ENCODE results near the gene SPAG8.
A peak's percentile ranks its signal among the peaks of the same experiment; 100 is the strongest.

The SPAG8 gene

DNA sequence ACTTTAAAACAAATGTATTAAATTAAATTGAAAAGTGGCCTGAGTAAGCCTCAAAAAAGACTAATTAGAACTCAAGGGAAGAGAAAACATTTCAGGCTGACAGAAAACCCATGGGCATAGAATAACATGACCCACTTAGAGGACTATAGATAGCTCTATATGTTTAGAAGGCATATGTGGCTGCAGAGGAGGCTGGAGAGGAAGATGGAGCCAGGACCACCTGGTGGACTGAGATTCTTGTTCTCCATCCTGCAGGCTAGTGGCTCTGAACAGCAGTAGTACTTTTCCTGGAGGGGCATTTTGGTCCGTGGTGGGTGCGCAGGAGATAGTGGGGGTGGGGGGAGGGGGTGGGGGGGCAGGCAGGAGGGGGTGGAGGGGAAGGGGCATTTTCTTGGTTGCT is 31.0 kb downstream of the SPAG8 start:
- H3K4me3 ChIP-seq (ENCODE audit: low read depth, low read length), result no peak overlapping the region
- TF ChIP-seq, protein P1, sequence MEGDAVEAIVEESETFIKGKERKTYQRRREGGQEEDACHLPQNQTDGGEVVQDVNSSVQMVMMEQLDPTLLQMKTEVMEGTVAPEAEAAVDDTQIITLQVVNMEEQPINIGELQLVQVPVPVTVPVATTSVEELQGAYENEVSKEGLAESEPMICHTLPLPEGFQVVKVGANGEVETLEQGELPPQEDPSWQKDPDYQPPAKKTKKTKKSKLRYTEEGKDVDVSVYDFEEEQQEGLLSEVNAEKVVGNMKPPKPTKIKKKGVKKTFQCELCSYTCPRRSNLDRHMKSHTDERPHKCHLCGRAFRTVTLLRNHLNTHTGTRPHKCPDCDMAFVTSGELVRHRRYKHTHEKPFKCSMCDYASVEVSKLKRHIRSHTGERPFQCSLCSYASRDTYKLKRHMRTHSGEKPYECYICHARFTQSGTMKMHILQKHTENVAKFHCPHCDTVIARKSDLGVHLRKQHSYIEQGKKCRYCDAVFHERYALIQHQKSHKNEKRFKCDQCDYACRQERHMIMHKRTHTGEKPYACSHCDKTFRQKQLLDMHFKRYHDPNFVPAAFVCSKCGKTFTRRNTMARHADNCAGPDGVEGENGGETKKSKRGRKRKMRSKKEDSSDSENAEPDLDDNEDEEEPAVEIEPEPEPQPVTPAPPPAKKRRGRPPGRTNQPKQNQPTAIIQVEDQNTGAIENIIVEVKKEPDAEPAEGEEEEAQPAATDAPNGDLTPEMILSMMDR (IDR thresholded peaks at IDR 0.05; ENCODE audit: control insufficient read depth, extremely low read depth, insufficient read depth), result no peak
- no peak for DNase-seq (ENCODE audit: low read depth)

DNA sequence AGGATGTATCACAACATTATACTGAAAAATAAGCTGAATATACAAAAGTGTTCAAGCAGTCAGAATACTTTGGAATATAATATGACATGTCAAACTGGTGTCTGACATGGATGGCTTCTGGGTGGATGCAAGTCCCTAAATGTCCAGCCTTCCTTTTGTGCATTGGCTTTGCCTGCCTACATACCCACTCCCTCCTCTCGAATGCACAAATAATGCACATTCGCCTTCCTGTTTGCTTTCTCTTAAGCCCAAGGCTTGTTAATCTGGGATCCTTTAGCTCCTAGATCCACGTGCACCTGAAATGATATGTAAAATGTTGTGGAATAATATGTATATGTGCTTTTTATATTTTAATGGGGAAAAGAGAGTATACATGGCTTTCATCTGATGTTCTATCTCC is 33.6 kb downstream of the SPAG8 start:
- TF ChIP-seq, protein P1 (IDR thresholded peaks at IDR 0.05; ENCODE audit: control insufficient read depth, extremely low read depth, insufficient read depth), result no peak
- H3K4me3 ChIP-seq (ENCODE audit: low read depth, low read length), result no peak overlapping the region
- DNase-seq (ENCODE audit: low read depth), result no peak

DNA sequence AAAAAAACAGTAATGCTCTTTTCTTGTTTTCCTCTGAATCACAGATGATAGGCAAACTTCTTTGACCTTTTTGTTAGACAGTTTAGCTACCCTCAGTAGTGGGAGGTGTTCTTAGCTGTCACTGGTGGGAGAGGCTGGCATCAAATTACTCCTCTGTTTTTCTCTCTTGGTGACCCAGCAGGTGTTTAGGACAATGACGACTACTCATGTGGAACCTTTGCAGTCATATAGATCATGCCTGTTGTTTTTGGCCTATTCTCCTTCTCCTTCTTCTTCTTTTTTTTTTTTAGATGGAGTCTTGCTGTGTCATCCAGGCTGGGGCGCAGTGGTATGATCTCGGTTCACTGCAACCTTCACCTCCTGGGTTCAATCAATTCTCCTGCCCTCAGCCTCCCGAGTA is 36.0 kb downstream of the SPAG8 start:
- DNase-seq (ENCODE audit: low read depth), result no peak
- no peak overlapping the region for H3K4me3 ChIP-seq (ENCODE audit: low read depth, low read length)
- TF ChIP-seq, protein P1 (IDR thresholded peaks at IDR 0.05; ENCODE audit: control insufficient read depth, extremely low read depth, insufficient read depth), result no peak

DNA sequence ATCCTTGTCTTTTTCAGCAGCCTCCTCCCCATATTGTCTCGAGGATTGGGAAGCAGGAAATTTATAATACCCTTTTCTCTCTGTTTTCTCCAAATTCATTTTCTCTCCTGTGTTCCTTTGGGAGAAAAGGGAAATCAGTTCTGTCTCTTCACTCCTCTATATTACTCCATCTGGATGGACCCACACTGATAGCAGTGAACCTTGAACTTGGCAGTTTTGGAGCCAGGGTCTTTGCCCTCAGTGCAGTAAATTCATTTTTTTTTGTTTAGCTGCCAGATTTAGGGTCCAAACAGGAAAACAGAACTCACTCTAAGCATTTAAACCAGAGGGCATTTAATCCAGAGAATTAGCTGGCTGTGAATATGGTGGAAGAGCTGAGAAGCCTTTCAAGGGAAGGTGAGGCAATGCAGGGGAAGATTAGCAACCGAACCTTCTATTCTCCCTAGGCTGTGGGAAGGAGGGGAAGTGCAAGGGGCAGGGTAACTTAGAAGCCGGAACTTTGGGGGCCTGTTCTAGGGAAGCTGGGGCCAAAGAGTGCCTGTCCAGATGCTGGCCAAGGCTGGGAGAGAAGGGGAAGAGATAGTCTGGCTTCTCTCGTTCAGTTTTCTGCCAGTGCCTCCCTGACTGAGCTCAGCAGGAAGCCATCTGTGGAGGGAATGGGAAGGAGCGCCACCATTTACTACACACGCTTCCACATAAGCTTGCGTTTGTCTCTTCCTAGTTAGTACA is 37.0 kb downstream of the SPAG8 start:
- TF ChIP-seq, protein P1 (IDR thresholded peaks at IDR 0.05; ENCODE audit: control insufficient read depth, extremely low read depth, insufficient read depth), result no peak
- no peak overlapping the region for H3K4me3 ChIP-seq (ENCODE audit: low read depth, low read length)
- no peak for DNase-seq (ENCODE audit: low read depth)

DNA sequence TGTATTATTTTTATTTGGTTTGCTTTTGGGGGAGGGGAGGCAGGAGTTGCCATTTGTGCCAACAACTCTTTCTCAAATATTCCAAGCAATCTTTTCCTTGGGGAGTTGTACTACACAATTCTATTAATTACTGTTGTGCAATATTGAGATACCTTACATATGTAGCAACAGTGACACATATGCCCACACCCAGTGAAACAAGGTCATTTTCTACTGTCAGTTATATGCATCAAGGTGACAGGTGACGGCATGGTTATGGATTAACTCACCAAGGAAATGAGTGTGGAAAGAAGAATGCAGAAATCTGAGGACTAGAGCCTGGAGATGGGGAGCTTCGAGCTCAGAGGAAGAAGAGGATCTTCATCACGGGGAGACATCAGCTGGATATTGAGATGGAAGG is 40.1 kb downstream of the SPAG8 start:
- DNase-seq (ENCODE audit: low read depth), result peak; percentile 49
- no peak overlapping the region for H3K4me3 ChIP-seq (ENCODE audit: low read depth, low read length)
- TF ChIP-seq, protein P1 (IDR thresholded peaks at IDR 0.05; ENCODE audit: control insufficient read depth, extremely low read depth, insufficient read depth), result no peak

DNA sequence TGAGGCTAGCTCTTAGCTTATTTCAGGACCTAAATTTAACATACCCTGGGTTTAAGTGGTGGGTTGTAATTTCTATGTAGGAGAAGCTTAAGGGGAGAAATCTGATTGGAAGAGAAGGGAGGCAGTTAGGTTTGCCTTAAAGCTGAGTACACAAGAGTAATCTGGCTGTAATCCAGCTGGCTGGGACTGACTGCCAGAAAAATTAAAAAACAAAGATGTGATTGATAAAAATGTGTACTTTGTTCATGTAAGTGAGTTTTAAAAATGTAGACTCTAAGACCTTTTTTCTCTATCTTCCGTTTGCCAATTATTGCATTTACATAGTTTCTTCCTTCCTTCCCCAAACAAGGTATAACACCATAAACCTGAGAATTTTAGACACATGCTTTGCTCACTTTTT is 40.5 kb downstream of the SPAG8 start:
- peak overlapping the region; percentile 8; the same call in 1 of the 2 replicates for H3K4me3 ChIP-seq (ENCODE audit: low read depth, low read length)
- peak; percentile 93 for DNase-seq (ENCODE audit: low read depth)
- TF ChIP-seq, protein P1 (IDR thresholded peaks at IDR 0.05; ENCODE audit: control insufficient read depth, extremely low read depth, insufficient read depth), result no peak

DNA sequence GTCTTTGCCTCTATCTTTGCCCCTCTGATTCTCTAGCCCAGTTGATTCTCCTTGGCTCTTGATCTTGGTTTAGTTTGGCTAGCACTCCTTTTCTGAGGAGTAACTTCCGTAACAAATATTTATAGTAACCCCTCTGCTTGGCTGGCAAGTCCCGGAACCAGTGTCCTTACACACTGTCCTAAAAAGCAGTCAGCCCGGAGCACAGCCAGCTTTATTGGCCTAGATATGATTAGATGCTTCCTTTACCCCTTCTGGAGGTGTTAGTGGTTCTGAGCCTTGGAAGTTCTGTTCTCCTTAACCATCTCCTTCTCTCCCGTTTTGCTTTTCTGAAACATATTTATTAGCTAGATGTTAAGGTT is 41.0 kb downstream of the SPAG8 start:
- H3K4me3 ChIP-seq (ENCODE audit: low read depth, low read length), result peak overlapping the region; percentile 8; the same call in 1 of the 2 replicates
- TF ChIP-seq, protein P1 (IDR thresholded peaks at IDR 0.05; ENCODE audit: control insufficient read depth, extremely low read depth, insufficient read depth), result no peak
- peak; percentile 93 for DNase-seq (ENCODE audit: low read depth)

All from LNCaP clone FGC (cell line).